Hepatocyte (in vitro differentiated cells): ENCODE data around the gene DSCAML1. TPM values are rescaled to one million over a fixed set of nuclear protein-coding genes. Genes with fewer than 3 reads are reported as not detected.

ENCODE experiments used
- DNase-seq: peaks from one replicate; pipeline ENCODE4 v3.0.0-alpha.2; 2016; ENCODE audit warnings: low spot score
- H2AFZ ChIP-seq: fragments of 200-600 bp; sonication (generic); 2 replicates; pipeline ENCODE4 v1.6.0; 2016; ENCODE audit warnings: antibody characterized with exemption, mild to moderate bottlenecking
- H3K27ac ChIP-seq: fragments of 200-600 bp; sonication (generic); 2 replicates; pipeline ENCODE4 v1.5.1; 2016; ENCODE audit warnings: mild to moderate bottlenecking
- H3K27me3 ChIP-seq: fragments of 200-600 bp; sonication (generic); 2 replicates; pipeline ENCODE4 v1.6.1; 2016
- H3K36me3 ChIP-seq: fragments of 200-600 bp; sonication (generic); replicated peaks from 2 replicates; pipeline ENCODE4 v1.5.1; 2016; ENCODE audit warnings: low read depth; ENCODE audit not compliant: insufficient read depth
- H3K4me1 ChIP-seq: fragments of 200-600 bp; sonication (generic); 2 replicates; pipeline ENCODE4 v1.5.1; 2016; ENCODE audit warnings: mild to moderate bottlenecking, moderate library complexity; ENCODE audit not compliant: insufficient read depth
- H3K4me2 ChIP-seq: fragments of 200-600 bp; sonication (generic); 2 replicates; pipeline ENCODE4 v1.6.0; 2016
- H3K4me3 ChIP-seq: fragments of 200-600 bp; sonication (generic); 2 replicates; pipeline ENCODE4 v1.5.1; 2016; ENCODE audit warnings: mild to moderate bottlenecking
- H3K79me2 ChIP-seq: fragments of 200-600 bp; sonication (generic); 2 replicates; pipeline ENCODE4 v1.6.0; 2017; ENCODE audit warnings: mild to moderate bottlenecking
- H3K9me2 ChIP-seq: fragments of 200-600 bp; sonication (generic); replicated peaks from 2 replicates; pipeline ENCODE4 v1.6.0; 2017; ENCODE audit warnings: mild to moderate bottlenecking; ENCODE audit not compliant: insufficient read depth
- H3K9me3 ChIP-seq: fragments of 200-600 bp; sonication (generic); 2 replicates; pipeline ENCODE4 v1.5.1; 2016; ENCODE audit warnings: low read depth, mild to moderate bottlenecking
- H4K20me1 ChIP-seq: fragments of 200-600 bp; sonication (generic); 2 replicates; pipeline ENCODE4 v1.6.0; 2016; ENCODE audit warnings: mild to moderate bottlenecking; ENCODE audit not compliant: insufficient read depth, poor library complexity, severe bottlenecking
- EZH2 ChIP-seq: fragments of 200-600 bp; sonication (generic); IDR thresholded peaks from 2 replicates; pipeline ENCODE4 v1.6.1; 2016; ENCODE audit warnings: antibody characterized with exemption, mild to moderate bottlenecking, borderline replicate concordance
- EZH2phosphoT487 ChIP-seq: fragments of 200-600 bp; sonication (generic); IDR thresholded peaks from one replicate; pipeline ENCODE4 v1.6.1; 2018; ENCODE audit warnings: antibody characterized with exemption, mild to moderate bottlenecking, low read depth, moderate library complexity; ENCODE audit not compliant: unreplicated experiment, severe bottlenecking
- WGBS: methylation state at CpG from one replicate; pipeline ENCODE4 v1.1.6; 2016; ENCODE audit warnings: low lambda C conversion rate; ENCODE audit errors: missing lambda C conversion rate; 5-methylcytosine and 5-hydroxymethylcytosine counted together
- polyA plus RNA-seq: library from polyadenylated mRNA; unstranded; fragments of >200 nt; fragmentation: Nextera tagmentation; extraction: Ambion mirVana; gene quantifications from 2 replicates; pipeline ENCODE4 v1.2.1, GENCODE V29; 2016
- total RNA-seq: library from RNA; depleted of rRNA; stranded (reverse); fragments of >200 nt; gene quantifications from 2 replicates; pipeline ENCODE4 v1.2.3, GENCODE V29; 2014
- TF ChIP-seq, protein P1 (sequence below): fragments of 200-600 bp; sonication (generic); IDR thresholded peaks from 2 replicates; pipeline ENCODE4 v1.5.1; 2016; ENCODE audit warnings: antibody characterized with exemption, mild to moderate bottlenecking; ENCODE audit not compliant: poor library complexity

Gene DSCAML1
- total and polyA plus RNA-seq, 2 experiments from 2014 or later: 0.46 to 2.6 TPM

- Histone ChIP-seq H2AFZ (no peak overlapping the region), H3K9me2 (no peaks in the 10 kb centered on the region), H3K27me3 (no peaks in the 10 kb centered on the region), H3K27ac (no peak overlapping the region), H3K36me3 (no peaks in the 10 kb centered on the region), H3K9me3 (no peaks in the 10 kb centered on the region), H3K4me1 (peaks cover 3% of the 10 kb centered on the region), H4K20me1 (no peaks in the 10 kb centered on the region), H3K4me2 (no peak overlapping the region), H3K4me3 (no peak overlapping the region), H3K79me2 (no peaks in the 10 kb centered on the region)
- 80% methylated on average over 18 of the region's 19 CpGs for WGBS
- no peak for TF ChIP-seq EZH2
- TF ChIP-seq, protein P1, sequence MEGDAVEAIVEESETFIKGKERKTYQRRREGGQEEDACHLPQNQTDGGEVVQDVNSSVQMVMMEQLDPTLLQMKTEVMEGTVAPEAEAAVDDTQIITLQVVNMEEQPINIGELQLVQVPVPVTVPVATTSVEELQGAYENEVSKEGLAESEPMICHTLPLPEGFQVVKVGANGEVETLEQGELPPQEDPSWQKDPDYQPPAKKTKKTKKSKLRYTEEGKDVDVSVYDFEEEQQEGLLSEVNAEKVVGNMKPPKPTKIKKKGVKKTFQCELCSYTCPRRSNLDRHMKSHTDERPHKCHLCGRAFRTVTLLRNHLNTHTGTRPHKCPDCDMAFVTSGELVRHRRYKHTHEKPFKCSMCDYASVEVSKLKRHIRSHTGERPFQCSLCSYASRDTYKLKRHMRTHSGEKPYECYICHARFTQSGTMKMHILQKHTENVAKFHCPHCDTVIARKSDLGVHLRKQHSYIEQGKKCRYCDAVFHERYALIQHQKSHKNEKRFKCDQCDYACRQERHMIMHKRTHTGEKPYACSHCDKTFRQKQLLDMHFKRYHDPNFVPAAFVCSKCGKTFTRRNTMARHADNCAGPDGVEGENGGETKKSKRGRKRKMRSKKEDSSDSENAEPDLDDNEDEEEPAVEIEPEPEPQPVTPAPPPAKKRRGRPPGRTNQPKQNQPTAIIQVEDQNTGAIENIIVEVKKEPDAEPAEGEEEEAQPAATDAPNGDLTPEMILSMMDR: no peak
- no peak for TF ChIP-seq EZH2phosphoT487
- no peak for DNase-seq
Measured at GRCh38 chr11:117535201-117535849, 261.7 kb downstream of the DSCAML1 start.

GRCh38 chr11:117532568-117532967, 264.4 kb downstream of the DSCAML1 start:
- TF ChIP-seq EZH2 (no peak), EZH2phosphoT487 (no peak)
- TF ChIP-seq, protein P1: no peak
- Histone ChIP-seq H3K9me3 (no peaks in the 10 kb centered on the region), H3K36me3 (no peaks in the 10 kb centered on the region), H4K20me1 (no peaks in the 10 kb centered on the region), H3K4me1 (no peaks in the 10 kb centered on the region), H3K27me3 (no peaks in the 10 kb centered on the region), H3K4me2 (no peak overlapping the region), H2AFZ (no peak overlapping the region), H3K27ac (no peak overlapping the region), H3K9me2 (no peaks in the 10 kb centered on the region), H3K4me3 (no peak overlapping the region), H3K79me2 (no peaks in the 10 kb centered on the region)
- 94% methylated on average over 3 of the region's 3 CpGs for WGBS
- DNase-seq: no peak

DNA sequence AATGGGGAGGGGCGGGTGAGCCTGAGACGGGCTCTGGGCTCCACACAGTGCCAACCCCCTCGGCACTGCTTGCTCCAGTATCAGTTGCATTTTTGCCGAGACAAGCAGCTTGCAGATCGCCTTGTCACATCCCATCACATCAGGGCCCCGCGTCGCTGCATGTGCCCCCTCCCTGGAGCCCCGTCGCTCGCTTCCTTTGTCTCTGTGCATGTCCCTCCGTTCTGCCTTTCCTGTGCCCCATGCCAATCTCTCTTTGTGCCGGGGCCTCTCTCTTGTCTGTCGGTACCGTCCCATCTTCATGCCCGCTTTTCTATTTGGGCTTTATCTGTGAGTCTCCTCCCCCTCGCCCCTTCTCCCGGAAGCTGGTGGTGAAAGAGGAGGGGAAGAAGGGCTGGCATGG, 267.2 kb downstream of the DSCAML1 start:
- Histone ChIP-seq H3K27me3 (no peaks in the 10 kb centered on the region), H3K36me3 (no peaks in the 10 kb centered on the region), H3K27ac (no peak overlapping the region), H3K4me1 (no peaks in the 10 kb centered on the region), H3K9me2 (no peaks in the 10 kb centered on the region), H3K4me2 (no peak overlapping the region), H3K79me2 (no peaks in the 10 kb centered on the region), H4K20me1 (no peaks in the 10 kb centered on the region), H3K9me3 (no peaks in the 10 kb centered on the region), H3K4me3 (no peak overlapping the region), H2AFZ (no peak overlapping the region)
- 82% methylated on average over 17 of the region's 18 CpGs for WGBS
- no peak for DNase-seq
- TF ChIP-seq EZH2phosphoT487 (no peak), EZH2 (no peak)

DNA sequence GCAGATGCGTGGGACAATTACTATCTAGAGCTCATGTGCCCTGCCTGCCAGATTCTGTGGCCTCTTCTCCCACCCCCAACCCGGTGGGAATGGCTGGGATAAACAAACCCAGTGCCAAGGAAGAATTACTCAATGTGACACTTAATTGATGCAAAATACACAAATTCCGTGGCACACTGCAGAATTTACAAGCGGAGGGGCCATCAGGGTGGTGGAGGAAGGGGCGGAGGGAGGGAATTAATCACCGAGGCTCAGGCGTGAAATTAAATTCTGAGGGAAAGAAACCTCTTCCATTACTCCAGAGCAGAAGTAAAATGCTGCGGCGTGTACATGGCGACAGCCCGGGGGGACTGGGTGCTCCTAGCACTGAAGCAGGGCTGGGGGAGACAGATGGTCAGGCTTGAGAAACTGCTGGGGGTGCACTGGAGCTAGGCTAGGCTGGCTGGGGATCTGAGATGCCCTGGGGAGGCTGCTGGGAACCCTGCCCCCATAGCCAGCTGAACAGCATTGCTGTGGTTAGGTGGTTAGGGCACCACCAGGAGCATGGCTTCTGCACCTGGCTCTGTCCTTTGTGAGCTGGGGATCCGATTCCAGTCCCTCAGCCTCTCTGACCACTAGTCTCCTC, 268.8 kb downstream of the DSCAML1 start:
- H3K27ac ChIP-seq: no peak overlapping the region
- no peaks in the 10 kb centered on the region for H4K20me1 ChIP-seq
- H3K4me3 ChIP-seq: no peak overlapping the region
- TF ChIP-seq, protein P1: no peak
- no peak for TF ChIP-seq EZH2
- TF ChIP-seq EZH2phosphoT487: no peak
- DNase-seq: no peak
- no peaks in the 10 kb centered on the region for H3K9me3 ChIP-seq
- no peaks in the 10 kb centered on the region for H3K36me3 ChIP-seq
- no peak overlapping the region for H3K4me2 ChIP-seq
- no peaks in the 10 kb centered on the region for H3K9me2 ChIP-seq
- H2AFZ ChIP-seq: no peak overlapping the region
- 61% methylated on average over 8 of the region's 12 CpGs for WGBS
- H3K4me1 ChIP-seq: no peaks in the 10 kb centered on the region
- H3K27me3 ChIP-seq: no peaks in the 10 kb centered on the region
- H3K79me2 ChIP-seq: no peaks in the 10 kb centered on the region
